Measurements from ENCODE around the gene CENPX.
"Not testable (repeated sequence)": the region's sequence is repeated elsewhere in the genome, so short reads cannot be mapped to it uniquely, and the experiment has no call there.

The CENPX gene

DNA sequence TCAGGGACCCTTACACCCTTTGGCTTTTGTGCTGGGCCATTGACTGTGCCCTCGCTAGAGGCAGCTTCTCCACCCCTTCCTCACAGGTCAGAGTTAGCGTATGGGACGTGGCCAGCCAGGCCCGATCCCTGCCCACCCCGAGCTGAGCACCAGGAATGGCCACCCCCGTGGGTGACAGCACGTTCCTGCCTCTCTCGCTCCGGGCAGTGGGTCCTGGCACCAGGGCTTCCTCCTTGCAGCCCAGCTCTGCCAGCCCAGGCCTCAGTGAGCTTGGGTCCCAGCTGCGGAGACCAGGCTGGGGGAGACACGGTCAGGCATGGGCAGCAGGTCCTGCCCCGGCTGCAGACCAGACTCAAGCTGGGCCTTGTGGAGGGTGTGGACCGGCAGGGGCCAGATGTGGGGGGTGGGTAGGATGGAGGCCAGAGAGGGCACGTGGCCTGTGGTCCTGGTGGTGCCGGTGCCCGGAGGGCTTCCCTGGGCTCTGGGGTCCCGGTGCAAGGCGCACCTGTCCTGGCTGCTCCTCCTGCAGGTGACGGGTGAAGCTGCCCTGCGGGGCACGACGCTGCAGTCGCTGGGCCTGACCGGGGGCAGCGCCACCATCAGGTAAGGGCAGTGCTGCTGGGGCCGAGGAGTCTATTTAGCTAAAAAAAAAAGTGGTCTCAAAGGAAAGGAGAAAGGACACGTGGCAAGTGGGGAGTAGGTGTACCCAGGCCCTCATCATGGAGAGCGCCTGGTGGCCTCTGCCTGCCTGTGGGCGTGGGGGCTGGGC is 27.0 kb downstream of the CENPX start:
- DNase-seq: no peak

DNA sequence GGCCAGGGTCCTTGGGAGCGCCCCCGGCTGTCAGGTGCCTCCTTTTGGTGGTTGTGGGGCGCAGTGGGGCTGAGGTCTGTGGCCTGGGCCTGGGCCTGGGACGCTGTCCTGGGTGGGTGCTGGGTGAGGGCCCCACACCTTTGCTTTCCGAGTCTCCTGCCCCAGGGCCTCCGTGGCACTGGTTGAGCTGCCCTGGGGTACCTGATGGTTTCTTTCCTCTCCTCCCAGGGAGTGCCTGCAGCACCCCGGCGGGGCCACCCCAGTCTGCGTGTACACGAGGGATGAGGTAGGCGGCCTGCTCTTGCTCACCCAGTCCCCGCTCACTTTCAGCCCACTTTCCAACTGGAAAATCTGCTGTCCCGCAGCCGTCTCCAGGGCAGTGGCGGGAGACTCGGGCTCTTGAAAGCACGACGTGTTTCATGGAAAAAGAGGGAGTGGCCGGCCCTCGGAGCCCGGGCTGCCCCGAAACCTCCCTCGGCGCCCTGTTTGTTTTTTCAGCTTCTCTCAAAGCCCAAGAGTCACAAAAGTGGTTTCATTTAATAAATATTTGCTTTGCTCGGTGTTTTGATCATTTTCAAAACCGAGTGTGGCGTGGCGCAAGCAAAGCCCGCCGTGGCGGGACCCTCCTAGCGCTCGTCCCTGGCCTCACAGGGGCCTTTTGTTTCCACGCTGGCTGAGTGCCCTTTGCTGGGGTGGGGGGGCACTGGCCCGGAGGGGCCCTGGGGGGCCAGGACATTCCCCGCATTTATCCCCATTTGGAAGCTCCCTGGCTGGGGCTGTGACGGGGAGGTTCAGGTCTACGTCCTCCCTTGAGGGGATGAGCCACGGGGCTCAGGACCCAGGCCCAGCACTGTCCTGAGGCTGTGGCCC is 27.9 kb downstream of the CENPX start:
- no peak for DNase-seq

DNA sequence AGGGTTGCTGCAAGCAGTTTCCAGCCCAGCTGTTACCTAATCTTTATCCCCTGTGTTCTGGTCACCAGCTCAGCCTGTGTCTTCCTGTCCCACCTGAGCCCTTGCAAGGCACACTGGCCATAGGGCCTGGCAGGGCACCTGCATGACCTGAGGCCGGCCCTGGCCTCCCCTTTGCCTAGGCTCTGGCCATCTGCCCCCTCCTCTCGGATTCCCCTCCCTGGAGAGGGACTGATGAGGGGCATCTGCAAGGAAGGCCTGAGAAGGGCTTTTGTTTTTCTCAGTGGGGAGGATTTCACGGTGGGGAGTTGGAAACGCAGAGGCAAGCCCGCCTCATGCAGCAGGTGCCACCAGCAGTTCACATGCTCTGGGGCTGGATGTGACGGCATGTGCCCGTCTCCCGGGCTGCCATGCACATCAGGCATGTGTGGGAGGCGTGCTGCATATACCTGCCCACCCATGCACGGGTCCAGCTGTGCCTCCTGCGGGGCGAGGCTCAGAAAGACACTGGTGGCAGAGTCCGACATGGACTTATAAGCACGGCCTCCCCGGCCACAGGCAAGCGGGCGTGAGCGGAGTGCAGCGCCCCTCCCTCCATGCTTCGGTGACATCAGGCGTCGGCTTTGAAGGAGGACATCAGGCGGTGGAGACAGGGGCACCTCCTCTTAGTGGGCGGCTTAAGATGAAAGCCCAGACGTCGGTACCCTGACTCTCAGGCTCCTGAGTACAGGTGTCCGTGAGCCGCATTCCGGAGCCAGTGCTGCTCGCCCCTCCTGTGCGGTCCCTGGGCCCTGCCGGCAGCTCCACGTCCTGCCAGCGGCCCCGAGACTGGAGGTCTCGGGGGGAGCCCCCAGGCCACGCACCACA is 28.7 kb downstream of the CENPX start:
- DNase-seq: no peak

DNA sequence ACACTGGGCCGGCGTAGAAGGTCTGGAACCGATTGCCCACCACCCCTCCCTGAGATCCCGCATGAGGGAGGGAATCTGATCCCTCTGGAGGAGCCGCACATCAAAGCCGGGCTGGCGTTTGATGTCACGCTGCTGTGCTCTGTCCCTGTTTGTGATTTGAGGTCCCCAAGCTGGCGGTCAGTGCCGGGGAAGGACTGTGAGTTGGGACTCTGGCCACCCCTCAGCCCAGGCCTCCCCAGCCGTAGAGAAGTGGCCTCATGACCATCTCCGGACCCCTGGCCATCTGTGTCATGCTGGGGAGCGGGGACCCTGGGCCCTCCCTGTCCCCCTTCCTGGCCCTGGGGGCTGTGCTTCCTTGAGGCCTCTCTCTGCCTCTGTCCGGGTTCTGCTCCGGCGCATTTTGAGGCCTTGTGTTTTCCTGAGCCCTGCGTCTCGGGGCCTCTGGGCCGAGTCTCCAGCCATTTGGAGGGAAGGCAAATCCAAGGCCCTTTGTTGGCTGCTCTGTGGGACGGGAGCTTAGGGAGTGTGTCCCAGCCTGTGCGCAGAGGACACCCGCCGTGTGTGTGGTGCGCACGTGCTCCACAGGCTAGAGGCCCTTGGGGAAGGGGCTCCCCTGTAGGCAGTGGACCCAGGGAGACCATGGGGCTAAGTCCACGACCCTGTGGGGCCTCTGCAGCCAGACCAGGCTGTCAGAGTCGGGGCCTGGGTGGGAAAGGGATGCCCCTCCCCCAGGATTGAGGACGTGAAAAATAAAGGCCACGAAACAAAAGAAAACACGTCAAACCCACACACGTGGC is 30.2 kb downstream of the CENPX start:
- no peak for DNase-seq

DNA sequence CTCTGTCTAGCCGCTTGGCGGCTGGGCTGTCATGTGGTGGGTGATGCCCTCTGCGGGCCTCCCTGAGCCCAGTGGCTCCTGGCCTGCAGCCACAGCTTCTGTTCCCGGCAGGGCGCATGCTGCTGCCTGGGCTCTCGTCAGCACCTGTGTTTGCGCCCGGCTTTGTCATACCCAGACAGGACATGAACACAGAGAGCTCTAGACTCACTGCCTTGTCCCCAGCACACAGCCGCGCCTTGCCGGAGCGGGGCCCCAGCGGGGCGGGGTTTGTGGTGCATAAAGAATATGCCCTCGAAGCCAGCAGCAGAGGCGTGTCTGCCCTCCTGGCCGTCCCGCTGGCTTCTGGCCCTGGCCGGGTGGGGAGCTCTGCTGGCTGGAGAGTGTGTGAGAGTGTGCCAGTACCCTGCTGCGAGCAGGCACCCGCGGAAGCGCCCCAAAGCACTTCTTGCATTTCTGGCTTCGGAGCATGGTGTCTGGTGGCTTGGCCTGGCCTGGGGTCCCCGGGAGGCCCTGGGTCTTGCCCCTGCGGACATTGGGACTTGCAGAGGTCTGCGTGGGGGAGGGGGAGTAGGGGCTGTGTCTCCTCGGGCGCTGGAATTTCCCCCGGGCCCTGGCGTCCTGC is 30.9 kb downstream of the CENPX start:
- peak; percentile 85 for DNase-seq

GRCh38 chr17:81990836-81991683 is 31.6 kb downstream of the CENPX start:
- no peak for DNase-seq

DNA sequence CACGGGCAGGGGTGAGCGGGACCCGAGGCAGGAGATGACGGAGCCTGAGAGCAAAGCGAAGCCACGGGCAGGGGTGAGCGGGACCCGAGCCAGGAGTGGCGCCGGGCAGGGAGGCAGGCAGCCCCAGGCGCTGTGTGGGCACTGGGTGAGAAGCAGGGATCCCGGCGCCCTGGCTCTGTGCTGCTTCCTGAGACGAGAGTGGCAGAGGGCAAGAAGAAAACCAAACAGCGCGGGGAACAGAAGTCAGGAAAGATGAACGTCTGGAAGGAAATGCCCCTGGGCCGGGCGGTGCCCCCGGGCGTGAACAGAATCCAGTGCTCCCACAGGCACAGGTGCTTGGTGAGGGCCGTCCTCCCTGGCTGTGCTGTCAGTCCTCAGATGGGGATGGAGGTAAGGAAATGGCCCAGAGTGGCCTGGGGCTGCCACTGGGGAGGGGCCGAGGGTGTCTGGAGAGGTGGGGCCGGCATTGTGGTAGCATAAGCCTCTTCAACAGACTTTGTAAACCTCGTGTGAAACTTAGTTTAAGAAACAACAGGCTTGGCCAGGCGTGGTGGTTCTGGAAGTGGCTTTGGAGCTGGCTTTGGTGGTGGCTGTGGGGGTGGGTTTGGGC is 35.4 kb downstream of the CENPX start:
- DNase-seq: no peak

DNA sequence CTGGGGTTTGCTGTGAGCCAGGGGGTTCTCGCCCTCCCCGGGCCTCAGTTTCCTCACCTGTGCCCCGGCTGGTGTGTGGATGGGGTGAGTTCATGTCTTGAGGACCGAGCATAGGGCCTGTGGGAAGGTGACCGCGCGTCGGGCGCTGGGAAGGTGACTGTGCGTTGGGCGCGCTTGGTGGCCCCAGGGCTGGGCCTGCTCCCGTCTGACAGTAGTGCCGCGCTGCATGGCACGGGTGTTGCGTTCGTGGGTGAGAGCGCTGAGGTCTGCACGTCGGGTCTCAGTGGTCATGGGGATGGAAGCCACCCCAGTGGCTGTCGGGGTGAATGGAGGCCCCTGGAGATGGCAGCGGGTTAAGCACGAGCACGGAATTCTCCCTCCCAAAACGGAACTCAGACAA is 36.1 kb downstream of the CENPX start:
- DNase-seq: no peak

DNA sequence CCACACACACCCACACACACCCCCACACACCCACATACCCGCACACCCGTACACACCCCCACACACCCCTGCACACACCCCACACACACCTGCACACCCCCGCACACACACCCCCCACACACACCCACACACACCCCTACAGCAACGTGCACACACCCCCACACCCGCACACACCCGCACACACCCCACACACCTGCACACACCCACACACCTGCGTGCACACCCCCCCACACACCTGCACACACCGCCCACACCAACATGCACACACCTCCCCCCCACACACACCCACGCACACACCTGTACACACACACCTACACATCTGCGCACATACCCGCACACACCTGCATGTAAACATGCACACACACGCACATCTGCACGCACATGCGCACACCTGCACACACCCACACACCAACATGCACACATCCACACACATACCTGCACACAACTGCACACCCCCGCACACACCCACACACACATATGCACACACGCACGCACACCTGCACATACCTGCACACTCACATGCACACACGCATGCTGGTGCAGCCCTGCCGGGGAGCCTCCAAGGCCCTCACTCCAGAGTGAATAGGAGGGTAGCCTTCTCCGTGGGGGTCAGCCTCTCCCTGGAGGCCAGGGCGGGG is 37.8 kb downstream of the CENPX start:
- no peak for DNase-seq

- DNase-seq: no peak
These were observed 38.9 kb downstream of the CENPX start for GRCh38 chr17:81983639-81984373.

GRCh38 chr17:81983011-81983638 is 39.6 kb downstream of the CENPX start:
- DNase-seq: no peak

DNA sequence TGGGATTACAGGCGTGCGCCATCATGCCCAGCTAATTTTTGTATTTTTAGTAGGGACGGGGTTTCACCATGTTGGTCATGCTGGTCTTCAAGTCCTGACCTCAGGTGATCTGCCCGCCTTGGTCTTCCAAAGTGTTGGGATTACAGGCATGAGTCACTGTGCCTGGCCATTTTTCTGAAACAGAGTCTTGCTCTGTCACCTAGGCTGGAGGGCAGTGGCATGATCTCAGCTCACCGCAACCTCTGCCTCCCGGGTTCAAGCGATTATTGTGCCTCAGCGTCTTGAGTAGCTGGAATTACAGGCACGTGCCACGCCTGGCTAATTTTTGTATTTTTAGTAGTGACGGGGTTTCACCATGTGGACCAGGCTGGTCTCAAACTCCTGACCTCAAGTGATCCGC is 41.2 kb downstream of the CENPX start:
- DNase-seq: not testable (repeated sequence)

GRCh38 chr17:81980707-81981343 is 41.9 kb downstream of the CENPX start:
- no peak for DNase-seq

DNA sequence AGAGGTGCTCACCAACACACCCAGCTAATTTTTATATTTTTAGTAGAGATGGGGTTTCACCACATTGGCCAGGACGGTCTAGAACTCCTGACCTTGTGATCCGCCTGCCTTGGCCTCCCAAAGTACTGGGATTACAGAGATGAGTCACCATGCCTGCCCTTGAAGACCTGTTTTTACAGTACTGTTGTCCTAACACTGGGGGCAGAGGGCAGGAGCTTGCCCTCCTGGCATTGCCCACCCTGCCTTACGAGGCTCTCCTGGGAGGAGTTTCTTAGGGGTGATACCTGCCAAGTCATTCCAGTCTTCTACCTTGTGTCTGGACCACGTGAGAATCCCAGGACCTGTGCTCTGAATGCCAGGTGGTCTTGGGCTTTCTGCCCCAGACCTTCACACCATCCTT is 42.6 kb downstream of the CENPX start:
- no peak for DNase-seq

- DNase-seq: no peak
These were observed 44.0 kb downstream of the CENPX start for GRCh38 chr17:81978524-81979298.

- DNase-seq: peak; percentile 79
These were observed 45.4 kb downstream of the CENPX start, which contains the start of gene ASPSCR1 for GRCh38 chr17:81977211-81977808. Gene ASPSCR1, plus strand, starts transcription at chr17:81977629. Its CDS starts 18 bp downstream, at chr17:81977647.

Data from NCI-H2029 (cell line).